A673 (cell line): ENCODE results near the gene ELP4. TPM values are rescaled to one million over a fixed set of nuclear protein-coding genes. Genes with fewer than 3 reads are reported as not detected.

Source experiments
- BruUV-seq: library from RNA; stranded (reverse); fragments of 400-500 nt; replicated peaks from 2 replicates; lab custom pipeline; 2021; lab: Mats Ljungman, UMichigan
- CTCF ChIA-PET: fragments of 300-600 bp; sonication (Branson Sonifier 250); formaldehyde crosslinking; loops from one replicate; lab custom pipeline; 2022; ENCODE audit warnings: antibody characterized with exemption; lab: Charles Lee
- POLR2A ChIA-PET: fragments of 300-600 bp; sonication (Branson Sonifier 250); formaldehyde crosslinking; loops from one replicate; lab custom pipeline; 2022; ENCODE audit warnings: antibody characterized with exemption; ENCODE audit not compliant: low non-redundant PET; lab: Charles Lee
- DNase-seq: peaks from one replicate; pipeline ENCODE4 v3.0.0-alpha.2; 2015; ENCODE audit warnings: low spot score
- H3K27ac ChIP-seq: fragments of 200-600 bp; sonication (generic); 2 replicates; pipeline ENCODE4 v1.5.1; 2016; ENCODE audit warnings: mixed run types, low read depth, mild to moderate bottlenecking, mixed read lengths, antibody characterized with exemption, low read length; ENCODE audit not compliant: poor library complexity, severe bottlenecking
- H3K27me3 ChIP-seq: fragments of 200-600 bp; sonication (generic); replicated peaks from 2 replicates; pipeline ENCODE4 v1.6.1; 2017; ENCODE audit warnings: mixed run types, low read depth, mild to moderate bottlenecking, mixed read lengths, antibody characterized with exemption, low read length; ENCODE audit not compliant: insufficient read depth, poor library complexity
- H3K36me3 ChIP-seq: fragments of 200-600 bp; sonication (generic); 2 replicates; pipeline ENCODE4 v1.6.1; 2016; ENCODE audit warnings: mixed run types, mild to moderate bottlenecking, mixed read lengths, antibody characterized with exemption, low read length; ENCODE audit not compliant: insufficient read depth, poor library complexity, severe bottlenecking
- H3K4me1 ChIP-seq: fragments of 200-600 bp; sonication (generic); 2 replicates; pipeline ENCODE4 v1.6.1; 2017; ENCODE audit warnings: mixed run types, mild to moderate bottlenecking, mixed read lengths, antibody characterized with exemption, low read length; ENCODE audit not compliant: insufficient read depth, poor library complexity, severe bottlenecking
- H3K4me3 ChIP-seq: fragments of 200-600 bp; sonication (generic); 2 replicates; pipeline ENCODE4 v1.5.1; 2016; ENCODE audit warnings: low read depth, mixed run types, mild to moderate bottlenecking, mixed read lengths, low read length; ENCODE audit not compliant: poor library complexity, severe bottlenecking
- H3K9me3 ChIP-seq: fragments of 200-600 bp; sonication (generic); 2 replicates; pipeline ENCODE4 v1.6.1; 2016; ENCODE audit warnings: mixed run types, low read depth, mild to moderate bottlenecking, mixed read lengths, antibody characterized with exemption, low read length; ENCODE audit not compliant: poor library complexity, severe bottlenecking
- CTCF ChIP-seq: fragments of 300-800, 200-600 bp; sonication (generic); conservative IDR thresholded peaks from 2 replicates; pipeline ENCODE4 v1.5.1; 2017; ENCODE audit warnings: low read depth, mild to moderate bottlenecking, antibody characterized with exemption, low read length, moderate library complexity, mixed read lengths
- EZH2 ChIP-seq: fragments of 200-600 bp; sonication (generic); IDR thresholded peaks from 2 replicates; pipeline ENCODE4 v1.6.1; 2017; ENCODE audit warnings: borderline replicate concordance, low read depth, mild to moderate bottlenecking, mixed read lengths, antibody characterized with exemption, low read length; ENCODE audit not compliant: poor library complexity, severe bottlenecking
- intact Hi-C: fragments of 100-400 bp; cut with micrococcal nuclease; formaldehyde crosslinking; loops from one replicate; pipeline ENCODE4 v1.10.0; 2022; ENCODE audit not compliant: unreplicated experiment
- total RNA-seq: library from RNA; stranded (reverse); gene quantifications from 2 replicates; pipeline ENCODE4 v1.2.3, GENCODE V29; 2021

ELP4 gene
- total RNA-seq, 1 experiment from 2014 or later, result 49.4 TPM

GRCh38 chr11:31803813-31804311 is 294.3 kb downstream of the ELP4 start:
- no peak overlapping the region for H3K27ac ChIP-seq
- BruUV-seq, result no TSS peak
- no peak overlapping the region for H3K4me3 ChIP-seq
- H3K4me1 ChIP-seq, result peaks cover 6% of the 10 kb centered on the region
- ChIA-PET POLR2A (interaction anchor here (0.5 to 0.7 kb wide), 4 partner anchors 34 to 525 kb away, joined by 3 to 5 read pairs (median 3); no protein-coding TSS in a partner anchor), CTCF (no interaction called here)
- intact Hi-C loops, result no loop called here
- DNase-seq, result no peak
- H3K9me3 ChIP-seq, result no peaks in the 10 kb centered on the region
- no peak for TF ChIP-seq CTCF
- no peak for TF ChIP-seq EZH2
- peaks cover 9% of the 10 kb centered on the region for H3K36me3 ChIP-seq
- H3K27me3 ChIP-seq, result peaks cover 99% of the 10 kb centered on the region

- Histone ChIP-seq H3K27ac (no peak overlapping the region), H3K4me1 (peaks cover 12% of the 10 kb centered on the region), H3K27me3 (peaks cover 99% of the 10 kb centered on the region), H3K9me3 (no peaks in the 10 kb centered on the region), H3K36me3 (peaks cover 9% of the 10 kb centered on the region), H3K4me3 (no peak overlapping the region)
- ChIA-PET CTCF (no interaction called here), POLR2A (interaction anchor here (0.7 kb wide), 2 partner anchors 163 to 352 kb away, joined by 3 to 5 read pairs; no protein-coding TSS in a partner anchor)
- peak; percentile 1 for TF ChIP-seq EZH2
- TF ChIP-seq CTCF, result no peak
- BruUV-seq, result no TSS peak
- intact Hi-C loops, result no loop called here
- peak; percentile 62 for DNase-seq
These were observed 294.9 kb downstream of the ELP4 start for GRCh38 chr11:31804312-31805036.

- no TSS peak for BruUV-seq
- CTCF ChIA-PET, result no interaction called here
- no peak for DNase-seq
These were observed 295.6 kb downstream of the ELP4 start for GRCh38 chr11:31805037-31805628.

More at GRCh38 chr11:31805037-31805628, 295.6 kb downstream of the ELP4 start:
- intact Hi-C loops, result no loop called here
- H3K4me1 ChIP-seq, result peaks cover 16% of the 10 kb centered on the region
- POLR2A ChIA-PET, result interaction anchor here (0.7 kb wide), 1 partner anchor 162 kb away, joined by 3 read pairs; no protein-coding TSS in a partner anchor
- H3K4me3 ChIP-seq, result no peak overlapping the region
- no peak overlapping the region for H3K27ac ChIP-seq
- no peaks in the 10 kb centered on the region for H3K9me3 ChIP-seq
- peaks cover 8% of the 10 kb centered on the region for H3K36me3 ChIP-seq
- peaks cover 99% of the 10 kb centered on the region for H3K27me3 ChIP-seq
- TF ChIP-seq EZH2 (no peak), CTCF (no peak)
